ENCODE measurements around the gene RTN4RL2. TPM values are rescaled to one million over a fixed set of nuclear protein-coding genes. Genes with fewer than 3 reads are reported as not detected.

The RTN4RL2 gene
- total RNA-seq, 1 experiment from 2014 or later, result 3.6 TPM

DNA sequence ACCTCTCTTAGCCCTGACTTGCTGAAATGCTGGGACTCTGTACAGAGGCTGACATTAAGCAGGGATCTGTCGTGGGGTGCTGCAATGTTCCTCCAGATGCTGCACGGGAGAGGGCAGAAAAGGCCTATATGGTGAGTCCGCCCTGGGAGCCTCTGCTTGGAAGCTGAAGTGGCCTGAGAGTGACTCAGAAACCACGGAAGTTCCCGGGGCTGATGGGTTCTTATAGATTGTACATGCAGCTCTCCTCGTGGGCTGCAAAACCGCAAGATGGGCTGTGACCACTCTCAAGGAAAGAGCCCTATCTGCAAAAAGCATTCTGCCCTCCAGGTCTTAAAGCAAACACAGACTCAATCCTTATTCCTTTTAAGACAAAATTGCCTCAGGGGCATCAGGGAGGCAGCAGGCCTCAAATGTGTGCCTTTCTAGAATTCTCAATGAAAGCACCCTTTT lies 27.6 kb upstream of the RTN4RL2 start:
- no peak for DNase-seq
- Mint-ChIP-seq H3K27ac (ENCODE audit: unreplicated experiment) (no peak overlapping the region), H3K4me3 (ENCODE audit: low read depth, unreplicated experiment) (no peak overlapping the region), H3K9me3 (ENCODE audit: low read depth, unreplicated experiment) (no peaks in the 10 kb centered on the region), H3K27me3 (ENCODE audit: unreplicated experiment) (no peaks in the 10 kb centered on the region), H3K36me3 (ENCODE audit: insufficient read depth, unreplicated experiment) (peaks cover 6% of the 10 kb centered on the region), H3K4me1 (ENCODE audit: low read depth, unreplicated experiment) (peaks cover 24% of the 10 kb centered on the region)
- no TSS peak for BruUV-seq (replicated peaks)
- intact Hi-C loops (cut with micrococcal nuclease; ENCODE audit: unreplicated experiment), result no loop called here
- TF ChIP-seq, protein P1, sequence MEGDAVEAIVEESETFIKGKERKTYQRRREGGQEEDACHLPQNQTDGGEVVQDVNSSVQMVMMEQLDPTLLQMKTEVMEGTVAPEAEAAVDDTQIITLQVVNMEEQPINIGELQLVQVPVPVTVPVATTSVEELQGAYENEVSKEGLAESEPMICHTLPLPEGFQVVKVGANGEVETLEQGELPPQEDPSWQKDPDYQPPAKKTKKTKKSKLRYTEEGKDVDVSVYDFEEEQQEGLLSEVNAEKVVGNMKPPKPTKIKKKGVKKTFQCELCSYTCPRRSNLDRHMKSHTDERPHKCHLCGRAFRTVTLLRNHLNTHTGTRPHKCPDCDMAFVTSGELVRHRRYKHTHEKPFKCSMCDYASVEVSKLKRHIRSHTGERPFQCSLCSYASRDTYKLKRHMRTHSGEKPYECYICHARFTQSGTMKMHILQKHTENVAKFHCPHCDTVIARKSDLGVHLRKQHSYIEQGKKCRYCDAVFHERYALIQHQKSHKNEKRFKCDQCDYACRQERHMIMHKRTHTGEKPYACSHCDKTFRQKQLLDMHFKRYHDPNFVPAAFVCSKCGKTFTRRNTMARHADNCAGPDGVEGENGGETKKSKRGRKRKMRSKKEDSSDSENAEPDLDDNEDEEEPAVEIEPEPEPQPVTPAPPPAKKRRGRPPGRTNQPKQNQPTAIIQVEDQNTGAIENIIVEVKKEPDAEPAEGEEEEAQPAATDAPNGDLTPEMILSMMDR (IDR thresholded peaks at IDR 0.05; ENCODE audit: unreplicated experiment), result no peak
- CTCF ChIA-PET, result interaction anchor here (0.6 kb wide), 1 partner anchor 8 kb away, joined by 4 read pairs; no protein-coding TSS in a partner anchor

DNA sequence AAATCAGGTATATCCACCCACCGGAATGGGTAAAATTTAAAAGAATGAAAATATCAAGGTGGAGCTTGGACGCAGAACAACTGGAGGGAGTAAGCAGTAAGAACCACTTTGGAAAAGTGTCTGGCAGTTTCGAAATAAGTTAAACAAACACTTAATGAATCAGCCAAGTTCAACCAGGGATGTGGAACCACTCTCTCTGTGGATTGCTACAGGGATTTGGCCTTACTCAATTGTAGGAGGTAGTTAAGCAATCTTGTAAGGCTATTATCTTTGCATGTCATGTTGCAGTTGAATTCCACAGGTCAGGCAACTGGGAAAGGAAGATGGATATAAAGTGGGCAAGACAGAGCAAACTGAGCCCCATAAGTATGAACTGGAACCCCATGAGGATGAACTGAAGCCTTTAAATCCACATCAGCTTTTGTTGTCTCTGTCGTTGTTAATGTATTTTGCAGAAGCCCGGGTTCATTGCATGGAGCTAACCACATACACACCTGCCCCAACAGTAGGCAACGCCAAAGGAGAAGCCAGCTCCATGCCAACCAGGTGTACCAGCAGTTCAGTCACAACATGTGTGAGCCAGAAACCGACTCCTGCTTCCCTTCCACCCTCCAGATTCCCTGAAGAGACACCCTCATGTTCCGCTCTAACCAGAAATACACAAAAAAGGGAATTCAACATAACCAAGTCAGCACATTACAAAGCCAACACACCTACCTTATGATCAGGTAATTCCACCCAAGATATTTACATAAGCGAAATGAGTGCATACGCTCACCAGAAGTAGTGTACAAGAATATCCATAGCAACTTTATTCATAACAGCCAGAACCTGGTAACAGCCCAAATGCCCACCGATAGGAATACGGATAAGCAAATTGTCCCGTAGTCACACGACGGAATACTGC lies 25.4 kb upstream of the RTN4RL2 start:
- Mint-ChIP-seq H3K4me1 (ENCODE audit: low read depth, unreplicated experiment) (peaks cover 16% of the 10 kb centered on the region), H3K27ac (ENCODE audit: unreplicated experiment) (no peak overlapping the region), H3K27me3 (ENCODE audit: unreplicated experiment) (no peaks in the 10 kb centered on the region), H3K9me3 (ENCODE audit: low read depth, unreplicated experiment) (no peaks in the 10 kb centered on the region), H3K4me3 (ENCODE audit: low read depth, unreplicated experiment) (no peak overlapping the region), H3K36me3 (ENCODE audit: insufficient read depth, unreplicated experiment) (peaks cover 5% of the 10 kb centered on the region)
- DNase-seq, result no peak
- TF ChIP-seq, protein P1 (IDR thresholded peaks at IDR 0.05; ENCODE audit: unreplicated experiment), result no peak
- BruUV-seq (replicated peaks), result no TSS peak
- CTCF ChIA-PET, result interaction anchor here (0.5 kb wide), 1 partner anchor 25 kb away, joined by 3 read pairs; no protein-coding TSS in a partner anchor
- intact Hi-C loops (cut with micrococcal nuclease; ENCODE audit: unreplicated experiment), result no loop called here

DNA sequence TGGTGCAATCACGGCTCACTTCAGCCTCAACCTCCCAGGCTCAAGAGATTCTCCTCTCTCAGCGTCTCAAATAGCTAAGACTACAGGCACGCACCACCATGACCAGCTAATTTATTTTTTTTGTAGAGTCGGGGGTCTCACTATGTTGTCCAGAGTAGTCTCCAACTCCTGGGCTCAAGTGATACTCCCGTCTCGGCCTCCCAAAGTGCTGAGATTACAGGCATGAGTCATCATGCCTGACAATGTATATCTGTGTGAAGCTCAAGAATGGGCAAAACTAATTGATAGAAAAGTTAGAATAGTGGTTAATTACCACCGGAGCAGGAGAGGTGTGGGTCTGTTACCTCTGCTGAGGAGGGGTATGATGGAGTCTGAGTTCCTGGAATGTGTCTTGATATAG lies 24.3 kb upstream of the RTN4RL2 start:
- CTCF ChIA-PET, result no interaction called here
- H3K27me3 Mint-ChIP-seq (ENCODE audit: unreplicated experiment), result no peaks in the 10 kb centered on the region
- no peak overlapping the region for H3K27ac Mint-ChIP-seq (ENCODE audit: unreplicated experiment)
- no TSS peak for BruUV-seq (replicated peaks)
- intact Hi-C loops (cut with micrococcal nuclease; ENCODE audit: unreplicated experiment), result no loop called here
- TF ChIP-seq, protein P1 (IDR thresholded peaks at IDR 0.05; ENCODE audit: unreplicated experiment), result no peak
- peaks cover 5% of the 10 kb centered on the region for H3K36me3 Mint-ChIP-seq (ENCODE audit: insufficient read depth, unreplicated experiment)
- H3K4me1 Mint-ChIP-seq (ENCODE audit: low read depth, unreplicated experiment), result peaks cover 16% of the 10 kb centered on the region
- no peak overlapping the region for H3K4me3 Mint-ChIP-seq (ENCODE audit: low read depth, unreplicated experiment)
- H3K9me3 Mint-ChIP-seq (ENCODE audit: low read depth, unreplicated experiment), result no peaks in the 10 kb centered on the region
- DNase-seq, result no peak

DNA sequence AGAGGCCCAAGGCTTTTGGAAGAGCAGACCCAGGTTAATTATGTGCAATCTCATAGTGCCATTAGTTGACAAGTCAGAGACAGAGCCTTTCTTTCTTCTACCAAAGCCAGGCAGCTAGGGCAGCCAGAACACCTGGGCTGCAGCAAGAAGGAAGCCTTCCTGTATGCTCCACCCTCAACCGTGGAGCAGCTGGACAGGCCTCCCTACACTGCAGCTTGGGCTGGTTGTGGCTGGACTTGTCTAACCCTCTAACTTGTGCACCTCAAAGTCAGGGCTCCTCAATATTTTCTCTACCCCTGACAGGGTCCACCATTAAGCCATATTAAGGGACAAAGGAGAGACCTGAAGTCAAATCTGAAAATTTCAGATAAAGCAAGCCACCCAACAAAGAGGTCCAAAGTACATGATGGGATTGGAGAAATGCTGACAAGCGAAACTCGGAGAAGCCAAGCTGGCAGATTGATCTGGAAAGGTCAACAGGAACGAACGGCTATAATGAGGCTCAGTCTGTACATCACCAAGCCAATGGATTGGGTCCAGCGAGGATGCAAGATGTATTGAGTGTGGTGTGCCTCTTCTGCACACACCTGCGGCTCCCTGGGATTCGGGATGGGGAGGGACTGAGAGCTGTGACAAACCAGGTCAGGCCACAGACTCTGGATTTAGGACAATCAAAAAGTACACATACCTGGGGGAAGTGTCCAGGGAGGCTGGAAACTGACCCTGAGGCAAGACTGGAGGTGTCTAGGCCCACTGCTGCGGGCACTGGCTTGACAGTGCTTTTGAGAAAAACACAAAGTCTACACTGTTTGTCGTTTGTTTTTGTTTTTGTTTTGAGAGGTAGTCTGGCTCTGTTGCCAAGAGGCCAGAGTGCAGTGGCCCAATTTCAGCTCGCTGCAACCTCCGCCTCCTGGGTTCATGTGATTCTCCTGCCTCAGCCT lies 21.7 kb upstream of the RTN4RL2 start:
- CTCF ChIA-PET, result no interaction called here
- intact Hi-C loops (cut with micrococcal nuclease; ENCODE audit: unreplicated experiment), result no loop called here
- TF ChIP-seq, protein P1 (IDR thresholded peaks at IDR 0.05; ENCODE audit: unreplicated experiment), result no peak
- Mint-ChIP-seq H3K4me3 (ENCODE audit: low read depth, unreplicated experiment) (no peak overlapping the region), H3K27me3 (ENCODE audit: unreplicated experiment) (no peaks in the 10 kb centered on the region), H3K9me3 (ENCODE audit: low read depth, unreplicated experiment) (no peaks in the 10 kb centered on the region), H3K27ac (ENCODE audit: unreplicated experiment) (no peak overlapping the region), H3K36me3 (ENCODE audit: insufficient read depth, unreplicated experiment) (peaks cover 5% of the 10 kb centered on the region), H3K4me1 (ENCODE audit: low read depth, unreplicated experiment) (peaks cover 20% of the 10 kb centered on the region)
- BruUV-seq (replicated peaks), result no TSS peak
- no peak for DNase-seq
